ENCODE measurements around the gene IL17D.

DNA sequence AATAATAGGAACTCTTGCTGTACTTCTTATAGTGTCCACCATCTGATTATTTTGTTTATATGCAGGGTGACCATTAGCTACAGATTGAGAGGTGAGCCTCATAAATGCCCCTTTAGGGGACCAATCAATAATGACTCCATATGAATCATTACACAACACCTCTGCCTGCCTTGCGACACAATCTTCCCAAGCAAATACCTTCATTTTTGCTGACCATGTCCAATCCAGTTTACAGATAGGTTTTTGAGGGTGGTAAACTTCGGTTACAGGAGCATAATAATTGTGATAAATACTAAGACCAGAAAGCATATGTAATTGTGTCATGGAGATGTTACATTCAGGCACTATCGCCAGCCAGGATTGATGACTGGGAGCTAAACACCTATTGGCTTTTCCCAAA lies 23.6 kb upstream of the IL17D start:
- TF ChIP-seq FOXA1 (IDR thresholded peaks at IDR 0.05) (no peak), YY1 (IDR thresholded peaks at IDR 0.05) (no peak), SP1 (IDR thresholded peaks at IDR 0.05) (no peak)
- TF ChIP-seq, protein P1, sequence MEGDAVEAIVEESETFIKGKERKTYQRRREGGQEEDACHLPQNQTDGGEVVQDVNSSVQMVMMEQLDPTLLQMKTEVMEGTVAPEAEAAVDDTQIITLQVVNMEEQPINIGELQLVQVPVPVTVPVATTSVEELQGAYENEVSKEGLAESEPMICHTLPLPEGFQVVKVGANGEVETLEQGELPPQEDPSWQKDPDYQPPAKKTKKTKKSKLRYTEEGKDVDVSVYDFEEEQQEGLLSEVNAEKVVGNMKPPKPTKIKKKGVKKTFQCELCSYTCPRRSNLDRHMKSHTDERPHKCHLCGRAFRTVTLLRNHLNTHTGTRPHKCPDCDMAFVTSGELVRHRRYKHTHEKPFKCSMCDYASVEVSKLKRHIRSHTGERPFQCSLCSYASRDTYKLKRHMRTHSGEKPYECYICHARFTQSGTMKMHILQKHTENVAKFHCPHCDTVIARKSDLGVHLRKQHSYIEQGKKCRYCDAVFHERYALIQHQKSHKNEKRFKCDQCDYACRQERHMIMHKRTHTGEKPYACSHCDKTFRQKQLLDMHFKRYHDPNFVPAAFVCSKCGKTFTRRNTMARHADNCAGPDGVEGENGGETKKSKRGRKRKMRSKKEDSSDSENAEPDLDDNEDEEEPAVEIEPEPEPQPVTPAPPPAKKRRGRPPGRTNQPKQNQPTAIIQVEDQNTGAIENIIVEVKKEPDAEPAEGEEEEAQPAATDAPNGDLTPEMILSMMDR (IDR thresholded peaks at IDR 0.05; ENCODE audit: low read depth, low read length, missing input control): no peak

Measured in liver (tissue), 3 donors.